Memory B cell (primary cell): ENCODE data around the gene CEACAM7.
"Not testable (repeated sequence)": the region's sequence is repeated elsewhere in the genome, so short reads cannot be mapped to it uniquely, and the experiment has no call there.

Experiments used
- ATAC-seq: fragments of 150-1000 bp; cut with Tn5 transposase; 2 replicates; pipeline ENCODE4 v1.10.0; 2021; ENCODE audit warnings: low read depth, mild to moderate bottlenecking, moderate library complexity
- DNase-seq, 2 donors: peaks; one replicate each; pipeline ENCODE4 v3.0.0; 2022; ENCODE audit warnings: low spot score in 2 of 2
- H3K27ac Mint-ChIP-seq: one replicate; pipeline ENCODE4 v1.8.0; 2022; ENCODE audit warnings: mild to moderate bottlenecking, moderate library complexity, mixed read lengths
- H3K27me3 Mint-ChIP-seq: one replicate; pipeline ENCODE4 v1.8.0; 2022; ENCODE audit warnings: mixed read lengths
- H3K36me3 Mint-ChIP-seq: one replicate; pipeline ENCODE4 v1.8.0; 2022; ENCODE audit warnings: mild to moderate bottlenecking, mixed read lengths
- H3K4me1 Mint-ChIP-seq: one replicate; pipeline ENCODE4 v1.8.0; 2022; ENCODE audit warnings: mixed read lengths
- H3K4me3 Mint-ChIP-seq: one replicate; pipeline ENCODE4 v1.8.0; 2022; ENCODE audit warnings: mild to moderate bottlenecking, moderate library complexity, mixed read lengths
- H3K9me3 Mint-ChIP-seq: one replicate; pipeline ENCODE4 v1.8.0; 2022; ENCODE audit warnings: mixed read lengths

Gene CEACAM7

DNA sequence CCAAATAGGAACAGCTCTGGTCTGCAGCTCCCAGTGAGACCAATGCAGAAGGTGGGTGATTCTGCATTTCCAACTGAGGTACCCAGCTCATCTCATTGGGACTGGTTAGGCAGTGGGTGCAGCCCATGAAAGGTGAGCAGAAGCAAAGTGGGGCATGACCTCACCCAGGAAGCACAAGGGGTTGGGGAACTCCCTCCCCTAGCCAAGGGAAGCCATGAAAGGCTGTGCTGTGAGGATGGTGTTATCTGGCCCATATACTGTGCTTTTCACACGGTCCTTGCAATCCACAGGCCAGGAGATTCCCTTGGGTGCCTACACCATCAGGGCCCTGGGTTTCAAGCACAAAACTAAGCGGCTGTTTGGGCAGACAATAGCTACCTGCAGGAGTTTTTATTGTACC, 31.3 kb downstream of the CEACAM7 start:
- Mint-ChIP-seq H3K27me3 (peaks cover 17% of the 10 kb centered on the region), H3K9me3 (peaks cover 10% of the 10 kb centered on the region)
- peak; percentile 44 for ATAC-seq
- not testable (repeated sequence) for H3K27ac Mint-ChIP-seq, DNase-seq, H3K36me3 Mint-ChIP-seq, H3K4me1 Mint-ChIP-seq, H3K4me3 Mint-ChIP-seq

DNA sequence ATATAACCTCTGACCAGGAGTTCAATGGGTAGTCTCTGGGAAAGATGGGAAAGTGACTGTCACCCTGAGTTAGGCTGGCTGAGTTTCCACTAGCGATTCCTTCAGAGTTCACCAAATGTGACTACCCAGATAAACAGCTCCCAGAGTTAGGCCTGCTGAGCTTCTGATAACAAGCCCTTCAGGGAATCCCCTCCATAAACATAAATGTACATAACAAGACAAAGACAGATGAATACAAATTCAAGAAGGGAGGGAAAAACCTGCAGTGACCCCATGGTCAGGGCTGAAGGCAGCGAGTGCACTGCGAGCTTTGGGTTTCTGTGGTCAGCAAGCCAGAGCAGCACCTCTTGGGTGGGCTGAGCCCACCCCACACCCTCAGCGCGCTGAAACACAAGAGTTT, 35.8 kb downstream of the CEACAM7 start:
- ATAC-seq (no peak), DNase-seq (no peak)
- Mint-ChIP-seq H3K9me3 (peaks cover 2% of the 10 kb centered on the region), H3K4me1 (no peaks in the 10 kb centered on the region), H3K27ac (no peak overlapping the region), H3K4me3 (no peak overlapping the region), H3K27me3 (peaks cover 24% of the 10 kb centered on the region), H3K36me3 (peaks cover 3% of the 10 kb centered on the region)

DNA sequence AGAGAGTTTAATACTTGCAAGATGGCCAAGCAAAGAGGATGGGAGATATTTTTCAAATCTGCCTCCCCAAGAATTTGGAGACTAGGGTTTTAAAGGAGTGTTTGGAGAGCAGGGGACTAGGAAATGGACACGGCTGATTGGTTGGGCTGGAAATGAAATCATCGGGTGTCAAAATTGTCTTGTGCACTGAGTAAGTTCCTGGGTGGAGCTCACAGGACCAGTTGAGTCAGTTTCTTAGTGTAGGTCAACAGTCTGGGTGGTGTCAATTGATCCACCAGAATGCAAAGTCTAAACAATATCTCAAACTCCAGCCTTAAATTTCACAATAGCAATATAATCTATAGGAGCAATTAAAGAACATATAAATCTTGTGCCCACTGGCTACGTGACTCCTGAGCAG, 38.2 kb downstream of the CEACAM7 start:
- ATAC-seq (no peak), DNase-seq (no peak)
- peaks cover 3% of the 10 kb centered on the region for H3K36me3 Mint-ChIP-seq
- no peak overlapping the region for H3K4me3 Mint-ChIP-seq
- H3K9me3 Mint-ChIP-seq = peaks cover 2% of the 10 kb centered on the region
- H3K27me3 Mint-ChIP-seq = peaks cover 25% of the 10 kb centered on the region
- H3K27ac Mint-ChIP-seq = no peak overlapping the region
- no peaks in the 10 kb centered on the region for H3K4me1 Mint-ChIP-seq

DNA sequence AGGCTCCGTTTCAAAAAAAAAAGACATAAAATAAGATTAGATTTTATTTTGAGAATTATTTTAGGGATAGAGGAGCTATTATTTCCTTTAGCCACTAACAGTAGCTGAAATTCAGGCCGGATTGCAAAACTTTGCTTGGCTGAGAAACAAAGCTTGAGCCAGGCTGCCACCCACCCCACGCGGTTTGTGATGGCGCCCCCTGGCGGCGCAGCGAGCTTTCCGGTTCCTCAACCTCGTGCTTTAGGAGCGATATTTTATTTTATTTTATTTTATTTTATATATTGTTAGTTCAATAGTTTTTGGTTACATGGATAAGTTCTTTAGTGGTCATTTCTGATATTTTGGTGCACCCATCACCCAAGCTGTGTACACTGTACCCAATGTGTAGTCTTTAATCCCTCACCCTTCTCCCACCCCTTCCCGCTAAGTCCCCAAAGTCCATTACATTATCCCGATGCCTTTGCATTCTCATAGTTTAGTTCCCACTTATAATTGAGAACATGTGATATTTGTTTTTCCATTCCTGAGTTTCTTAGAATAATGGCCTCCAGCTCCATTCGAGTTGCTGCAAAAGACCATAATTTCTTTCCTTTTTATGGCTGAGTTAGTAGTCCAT, 41.4 kb downstream of the CEACAM7 start:
- H3K9me3 Mint-ChIP-seq = no peaks in the 10 kb centered on the region
- H3K27me3 Mint-ChIP-seq = peaks cover 27% of the 10 kb centered on the region
- no peak overlapping the region for H3K4me3 Mint-ChIP-seq
- peak in 1 of 2 donors; percentile 28 for DNase-seq
- H3K4me1 Mint-ChIP-seq = peaks cover 3% of the 10 kb centered on the region
- no peaks in the 10 kb centered on the region for H3K36me3 Mint-ChIP-seq
- no peak for ATAC-seq
- H3K27ac Mint-ChIP-seq = no peak overlapping the region

DNA sequence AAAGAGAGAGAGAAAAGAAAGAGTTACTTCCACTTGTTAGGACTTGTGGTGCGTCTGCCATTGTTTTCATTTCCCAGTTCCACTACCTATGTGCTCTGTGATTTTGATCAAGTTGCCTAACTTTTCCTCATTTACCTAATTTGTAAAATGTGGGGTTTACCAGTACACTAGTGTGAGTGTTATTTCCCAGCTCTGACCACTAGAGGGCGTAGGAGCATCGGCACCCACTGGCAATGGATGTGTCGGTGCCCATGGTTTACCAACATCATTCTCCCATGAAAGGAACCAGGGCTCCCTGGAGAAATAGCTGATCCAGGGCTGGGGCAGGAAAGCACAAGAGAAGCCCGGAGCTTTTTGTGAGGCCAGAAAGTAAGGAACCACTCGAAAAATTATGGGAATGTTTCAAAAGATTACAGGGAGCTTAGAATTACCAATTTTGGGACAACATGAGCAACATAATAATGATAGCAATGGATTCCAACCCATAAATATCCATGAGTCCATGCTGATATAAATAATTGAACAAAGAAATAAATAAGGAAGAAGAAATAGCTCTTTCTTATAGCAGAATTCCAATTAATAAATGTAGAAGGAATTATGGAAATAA, 46.1 kb downstream of the CEACAM7 start:
- Mint-ChIP-seq H3K27me3 (peaks cover 21% of the 10 kb centered on the region), H3K27ac (no peak overlapping the region), H3K4me3 (no peak overlapping the region), H3K9me3 (no peaks in the 10 kb centered on the region), H3K36me3 (no peaks in the 10 kb centered on the region), H3K4me1 (peaks cover 5% of the 10 kb centered on the region)
- peak; percentile 66 to 67 for DNase-seq
- peak; percentile 74 for ATAC-seq

DNA sequence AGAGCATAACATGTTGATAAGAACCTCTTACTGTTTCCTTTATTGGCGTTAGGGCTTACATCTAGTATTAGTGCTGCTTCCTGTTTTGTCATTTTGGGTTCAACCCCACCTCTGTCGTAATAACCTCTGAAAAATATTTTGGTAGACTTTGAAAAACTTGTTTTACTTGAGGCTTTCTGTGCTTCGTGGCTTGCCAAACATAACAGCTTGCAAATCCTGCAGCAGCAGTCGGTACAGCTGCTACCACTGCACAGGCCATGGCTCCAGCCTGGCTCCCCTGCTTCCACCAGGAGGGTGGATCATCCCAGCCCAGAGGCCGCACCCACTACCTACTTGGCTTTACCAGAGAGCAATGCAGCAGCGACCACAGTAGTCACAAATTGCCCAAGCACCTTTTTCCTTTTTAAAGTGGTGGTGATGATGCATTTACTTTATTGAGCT, 49.4 kb downstream of the CEACAM7 start:
- Mint-ChIP-seq H3K4me1 (peaks cover 5% of the 10 kb centered on the region), H3K4me3 (no peak overlapping the region), H3K9me3 (peaks cover 1% of the 10 kb centered on the region), H3K36me3 (no peaks in the 10 kb centered on the region), H3K27ac (no peak overlapping the region), H3K27me3 (peaks cover 26% of the 10 kb centered on the region)
- DNase-seq = no peak
- no peak for ATAC-seq

DNA sequence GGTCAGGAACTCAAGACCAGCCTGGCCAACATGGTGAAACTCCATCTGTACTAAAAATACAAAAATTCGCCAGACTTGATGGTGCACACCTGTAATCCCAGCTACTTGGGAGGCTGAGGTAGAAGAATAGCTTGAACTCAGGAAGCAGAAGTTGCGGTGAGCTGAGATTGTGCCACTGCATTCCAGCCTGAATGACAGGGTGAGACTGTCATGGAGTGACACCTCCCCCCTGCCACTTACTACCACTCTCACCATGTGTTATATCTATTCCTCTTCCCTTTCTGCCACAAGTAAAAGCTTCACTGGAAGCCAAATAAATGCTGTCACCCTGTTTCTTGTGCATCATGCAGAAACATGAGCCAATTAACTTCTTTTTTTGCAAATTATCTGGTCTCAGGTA, 50.6 kb downstream of the CEACAM7 start:
- no peak for DNase-seq
- ATAC-seq = no peak
- Mint-ChIP-seq H3K4me3 (no peak overlapping the region), H3K4me1 (peaks cover 5% of the 10 kb centered on the region), H3K9me3 (peaks cover 3% of the 10 kb centered on the region), H3K27me3 (peaks cover 23% of the 10 kb centered on the region), H3K36me3 (no peaks in the 10 kb centered on the region), H3K27ac (no peak overlapping the region)

DNA sequence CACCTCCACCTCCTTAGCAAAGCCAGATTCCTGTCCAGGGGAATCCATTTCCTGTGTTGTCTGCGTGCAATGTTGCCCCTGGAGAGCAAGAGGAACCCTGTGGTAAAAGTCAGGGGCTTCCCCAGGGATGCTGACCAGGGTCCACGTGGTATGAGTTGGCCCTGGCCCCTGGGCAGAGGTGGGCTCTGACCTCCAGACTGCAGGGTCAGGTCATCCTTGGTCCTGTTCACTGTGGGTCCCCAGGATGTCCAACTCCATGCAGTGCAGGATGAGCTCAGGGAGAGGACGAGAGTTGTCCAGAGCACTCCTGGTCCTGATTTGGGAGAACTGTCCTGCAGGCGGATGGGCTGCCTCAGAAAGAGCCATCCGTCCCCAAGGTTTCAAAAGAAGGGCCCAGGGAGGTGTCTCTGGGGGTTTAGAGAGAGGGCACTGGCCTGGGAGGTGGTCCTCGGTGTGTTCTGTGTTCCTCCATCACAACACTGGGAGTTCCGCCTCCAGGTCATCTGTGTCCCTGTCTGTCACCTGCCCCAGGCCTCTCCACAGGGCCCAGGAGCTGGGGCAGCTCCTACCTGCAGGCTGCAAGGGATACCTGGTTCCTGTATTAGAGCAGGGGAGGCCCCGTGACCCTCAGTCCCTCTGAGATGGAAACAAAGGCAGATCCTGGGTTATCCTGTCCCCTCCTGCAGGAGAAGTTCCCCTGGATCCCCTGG, 59.9 kb downstream of the CEACAM7 start:
- H3K27me3 Mint-ChIP-seq = peaks cover 14% of the 10 kb centered on the region
- DNase-seq (no peak), ATAC-seq (no peak)
- H3K9me3 Mint-ChIP-seq = peaks cover 5% of the 10 kb centered on the region
- no peaks in the 10 kb centered on the region for H3K36me3 Mint-ChIP-seq
- H3K27ac Mint-ChIP-seq = no peak overlapping the region
- no peaks in the 10 kb centered on the region for H3K4me1 Mint-ChIP-seq
- no peak overlapping the region for H3K4me3 Mint-ChIP-seq

DNA sequence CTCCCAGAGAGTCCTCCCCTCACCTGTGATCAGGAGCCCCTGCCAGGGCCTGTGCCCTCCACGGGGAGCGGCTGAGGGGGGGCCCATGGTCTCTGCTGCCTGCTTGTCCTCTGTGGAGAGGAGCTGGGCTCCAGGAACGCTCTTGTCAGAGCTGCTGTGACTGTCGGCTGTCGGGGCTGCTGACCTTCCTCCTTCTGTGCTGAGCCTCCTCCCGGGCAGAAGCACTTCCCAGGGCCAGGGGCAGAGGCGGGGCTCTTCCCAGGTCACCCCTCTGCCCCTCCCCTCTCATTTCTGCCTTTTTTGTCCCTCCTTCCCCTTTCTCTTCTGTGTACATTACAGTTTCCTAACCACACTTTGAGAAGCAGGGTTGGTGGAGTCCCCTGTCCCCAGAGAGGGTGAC, 61.2 kb downstream of the CEACAM7 start, which contains the start of gene CEACAM4:
CEACAM4 (minus strand) TSS at position 198 of the 400 bp plus-strand sequence; CDS start at position 87, 111 bp downstream.
- H3K27me3 Mint-ChIP-seq = peaks cover 16% of the 10 kb centered on the region
- no peaks in the 10 kb centered on the region for H3K4me1 Mint-ChIP-seq
- H3K4me3 Mint-ChIP-seq = no peak within 1 kb of the TSS
- ATAC-seq = no peak
- H3K27ac Mint-ChIP-seq = no peak within 1 kb of the TSS
- no peak for DNase-seq
- peaks cover 2% of the 10 kb centered on the region for H3K9me3 Mint-ChIP-seq
- H3K36me3 Mint-ChIP-seq = no peaks in the 10 kb centered on the region

DNA sequence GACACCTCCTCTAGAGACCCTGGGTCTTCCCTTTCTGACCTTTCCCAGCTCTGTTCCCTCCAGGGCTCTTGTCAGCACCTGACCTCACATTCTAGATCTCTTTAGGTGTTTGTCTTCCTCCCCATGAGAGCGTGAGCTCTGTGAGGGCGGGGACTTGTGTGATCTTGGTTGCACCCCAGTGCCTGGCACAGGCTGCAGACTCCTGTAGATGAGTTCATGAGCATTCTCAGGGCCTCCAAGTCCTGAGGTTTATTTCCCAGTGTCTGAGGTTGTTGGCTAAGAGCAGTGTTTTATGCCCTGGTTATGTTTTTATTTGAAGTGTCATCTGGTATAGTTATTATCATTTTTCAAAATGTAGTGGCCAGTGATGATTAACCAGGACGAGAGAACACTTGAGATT, 61.8 kb downstream of the CEACAM7 start:
- H3K4me3 Mint-ChIP-seq = no peak overlapping the region
- peaks cover 16% of the 10 kb centered on the region for H3K27me3 Mint-ChIP-seq
- peaks cover 2% of the 10 kb centered on the region for H3K9me3 Mint-ChIP-seq
- ATAC-seq (no peak), DNase-seq (no peak)
- H3K4me1 Mint-ChIP-seq = no peaks in the 10 kb centered on the region
- H3K36me3 Mint-ChIP-seq = no peaks in the 10 kb centered on the region
- H3K27ac Mint-ChIP-seq = no peak overlapping the region

DNA sequence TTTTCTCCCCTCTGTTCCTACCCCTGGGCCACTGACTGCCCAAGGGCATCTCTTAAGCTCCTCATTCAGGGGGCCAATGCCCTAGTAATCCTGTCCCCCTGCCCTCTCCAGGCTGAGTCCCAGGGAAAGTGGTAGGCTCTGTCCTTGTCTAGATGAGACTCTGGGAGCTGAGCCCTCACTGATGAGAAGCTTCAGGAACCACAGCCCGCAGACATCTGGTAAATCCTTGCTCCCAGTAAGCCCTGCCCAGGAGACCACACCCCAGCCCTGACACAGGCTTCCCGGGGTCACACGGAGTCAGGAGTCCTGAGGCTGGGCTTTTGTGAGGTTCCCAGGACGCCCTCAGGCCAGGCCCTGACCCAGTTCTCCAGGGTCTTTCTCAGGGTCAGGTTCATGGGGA, 63.1 kb downstream of the CEACAM7 start:
- H3K9me3 Mint-ChIP-seq = no peaks in the 10 kb centered on the region
- no peak overlapping the region for H3K4me3 Mint-ChIP-seq
- DNase-seq (no peak), ATAC-seq (no peak)
- no peaks in the 10 kb centered on the region for H3K4me1 Mint-ChIP-seq
- H3K27me3 Mint-ChIP-seq = peaks cover 19% of the 10 kb centered on the region
- no peak overlapping the region for H3K27ac Mint-ChIP-seq
- no peaks in the 10 kb centered on the region for H3K36me3 Mint-ChIP-seq

DNA sequence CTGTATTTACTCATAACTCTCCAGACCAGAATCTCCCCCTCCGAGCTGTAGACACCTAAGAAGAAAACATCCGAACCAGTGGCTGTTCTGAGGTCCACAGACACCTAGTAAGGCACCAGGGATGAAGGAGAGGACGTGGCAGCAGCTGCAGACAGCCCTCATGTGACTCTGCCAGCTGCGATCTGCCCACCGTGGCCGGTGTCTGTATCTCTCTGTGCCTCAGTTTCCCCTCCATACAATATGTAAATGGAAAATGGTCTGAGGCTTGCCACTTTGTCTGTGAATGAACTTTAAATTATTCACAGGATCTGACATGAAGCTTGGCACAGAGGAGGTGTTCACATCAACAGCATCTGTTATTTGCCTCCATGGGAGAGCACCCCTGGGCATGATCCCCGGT, 63.6 kb downstream of the CEACAM7 start:
- H3K27me3 Mint-ChIP-seq = peaks cover 19% of the 10 kb centered on the region
- H3K4me1 Mint-ChIP-seq = no peaks in the 10 kb centered on the region
- no peak overlapping the region for H3K4me3 Mint-ChIP-seq
- no peak overlapping the region for H3K27ac Mint-ChIP-seq
- H3K9me3 Mint-ChIP-seq = no peaks in the 10 kb centered on the region
- no peak for DNase-seq
- no peaks in the 10 kb centered on the region for H3K36me3 Mint-ChIP-seq
- ATAC-seq = no peak

DNA sequence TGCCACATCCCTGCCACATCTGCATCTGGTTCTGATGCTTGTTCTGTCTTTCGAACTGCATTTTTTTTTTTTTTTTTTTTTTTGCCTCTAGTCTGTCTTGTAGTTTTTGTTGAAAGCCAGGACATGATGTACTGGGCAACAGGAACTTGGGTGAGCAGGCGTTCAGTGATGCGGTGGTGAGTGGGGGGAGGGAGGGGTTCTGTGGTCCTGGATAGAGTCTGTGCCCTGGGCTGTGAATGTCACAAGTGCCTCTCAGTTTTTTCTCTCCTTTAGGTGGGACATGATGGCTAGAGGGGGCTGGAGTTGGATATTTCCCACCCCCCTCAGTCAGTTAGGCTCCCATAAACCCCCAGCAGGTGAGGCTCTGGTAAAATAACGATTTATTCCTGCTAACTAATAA, 64.7 kb downstream of the CEACAM7 start:
- ATAC-seq = no peak
- no peak for DNase-seq
- no peaks in the 10 kb centered on the region for H3K9me3 Mint-ChIP-seq
- H3K4me3 Mint-ChIP-seq = no peak overlapping the region
- no peaks in the 10 kb centered on the region for H3K36me3 Mint-ChIP-seq
- H3K4me1 Mint-ChIP-seq = no peaks in the 10 kb centered on the region
- H3K27ac Mint-ChIP-seq = no peak overlapping the region
- peaks cover 15% of the 10 kb centered on the region for H3K27me3 Mint-ChIP-seq
